Measurements from ENCODE around the gene GSTO2.

DNA sequence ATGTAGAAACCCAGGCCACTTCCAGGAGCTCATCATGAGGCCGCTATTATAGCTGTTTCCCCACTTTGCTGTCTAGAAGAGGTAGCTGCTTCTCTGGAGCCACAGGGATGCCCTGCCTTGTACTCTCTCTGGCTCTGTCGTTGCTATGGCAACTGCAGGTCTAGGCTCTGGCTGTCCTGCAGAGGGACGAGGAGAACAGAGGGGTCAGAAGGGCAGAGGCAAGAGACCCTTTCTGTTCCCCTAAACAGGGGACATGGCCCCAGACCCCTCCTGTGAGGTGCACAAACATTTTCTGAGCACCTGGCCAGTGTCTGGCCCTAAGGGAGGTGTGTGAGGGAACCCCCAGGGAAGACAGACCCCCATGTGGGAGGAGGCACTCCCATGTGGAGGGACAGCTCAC is 37.9 kb downstream of the GSTO2 start:
- TF ChIP-seq ZBTB7A (tag by site-specific recombination; IDR thresholded peaks at IDR 0.05; ENCODE audit: low read depth) = no peak
- no peak for TF ChIP-seq TCF7L2 (IDR thresholded peaks at IDR 0.05; ENCODE audit: borderline replicate concordance, low read depth, low read length)
- TF ChIP-seq ZNF302 (tag by site-specific recombination; IDR thresholded peaks at IDR 0.05; ENCODE audit: low read depth) = no peak
- TF ChIP-seq ZBTB49 (tag by site-specific recombination; IDR thresholded peaks at IDR 0.05; ENCODE audit: low read depth) = no peak
- TF ChIP-seq ZNF513 (tag by site-specific recombination; IDR thresholded peaks at IDR 0.05) = no peak
- TF ChIP-seq ZNF341 (tag by site-specific recombination; IDR thresholded peaks at IDR 0.05; ENCODE audit: low read depth) = no peak
- no peak for TF ChIP-seq GLIS2 (tag by site-specific recombination; IDR thresholded peaks at IDR 0.05)
